Smooth muscle cell (in vitro differentiated cells): ENCODE results near the gene SERHL2. TPM values are rescaled to one million over a fixed set of nuclear protein-coding genes. Genes with fewer than 3 reads are reported as not detected.

Source experiments
- DNase-seq: peaks from one replicate; lab custom pipeline; 2025; ENCODE audit not compliant: unreplicated experiment; lab: John Stamatoyannopoulos, UW
- H2AFZ ChIP-seq: fragments of 200-600 bp; sonication (generic); 2 replicates; pipeline ENCODE4 v1.6.0; 2016; ENCODE audit warnings: antibody characterized with exemption, low read depth, mild to moderate bottlenecking
- H3F3A ChIP-seq: fragments of 200-600 bp; sonication (generic); 2 replicates; pipeline ENCODE4 v1.6.0; 2017; ENCODE audit warnings: antibody characterized with exemption, low read depth
- H3K27ac ChIP-seq: fragments of 200-600 bp; sonication (generic); 2 replicates; pipeline ENCODE4 v1.5.1; 2016; ENCODE audit warnings: low read depth, mild to moderate bottlenecking
- H3K27me3 ChIP-seq: fragments of 200-600 bp; sonication (generic); 2 replicates; pipeline ENCODE4 v1.6.1; 2016; ENCODE audit warnings: low read depth, mild to moderate bottlenecking
- H3K36me3 ChIP-seq: fragments of 200-600 bp; sonication (generic); 2 replicates; pipeline ENCODE4 v1.5.1; 2016; ENCODE audit warnings: low read depth
- H3K4me1 ChIP-seq: fragments of 200-600 bp; sonication (generic); 2 replicates; pipeline ENCODE4 v1.5.1; 2016; ENCODE audit warnings: low read depth
- H3K4me2 ChIP-seq: fragments of 200-600 bp; sonication (generic); 2 replicates; pipeline ENCODE4 v1.6.0; 2016; ENCODE audit warnings: mild to moderate bottlenecking
- H3K4me3 ChIP-seq: fragments of 200-600 bp; sonication (generic); 2 replicates; pipeline ENCODE4 v1.5.1; 2016; ENCODE audit warnings: mild to moderate bottlenecking
- H3K79me2 ChIP-seq: fragments of 200-600 bp; sonication (generic); 2 replicates; pipeline ENCODE4 v1.6.0; 2016; ENCODE audit warnings: low read depth, mild to moderate bottlenecking
- H3K9ac ChIP-seq: fragments of 200-600 bp; sonication (generic); 2 replicates; pipeline ENCODE4 v1.6.0; 2016; ENCODE audit warnings: low read depth
- H3K9me3 ChIP-seq: fragments of 200-600 bp; sonication (generic); replicated peaks from 2 replicates; pipeline ENCODE4 v1.5.1; 2016; ENCODE audit warnings: low read depth
- H4K20me1 ChIP-seq: fragments of 200-600 bp; sonication (generic); 2 replicates; pipeline ENCODE4 v1.6.0; 2016; ENCODE audit warnings: low read depth
- CTCF ChIP-seq: fragments of 200-600 bp; sonication (generic); IDR thresholded peaks from 2 replicates; pipeline ENCODE4 v1.5.1; 2017; ENCODE audit warnings: borderline replicate concordance, mild to moderate bottlenecking, antibody characterized with exemption; ENCODE audit not compliant: insufficient read depth, poor library complexity, severe bottlenecking
- WGBS: methylation state at CpG from one replicate; pipeline ENCODE4 v1.1.7; 2016; ENCODE audit warnings: low lambda C conversion rate; 5-methylcytosine and 5-hydroxymethylcytosine counted together
- polyA plus RNA-seq: library from polyadenylated mRNA; unstranded; fragments of >200 nt; fragmentation: Nextera tagmentation; extraction: Ambion mirVana; gene quantifications from 2 replicates; pipeline ENCODE4 v1.2.1, GENCODE V29; 2016
- total RNA-seq: library from RNA; depleted of rRNA; stranded (reverse); fragments of >200 nt; gene quantifications from 2 replicates; pipeline ENCODE4 v1.2.3, GENCODE V29; 2014

SERHL2 gene
- total and polyA plus RNA-seq, 2 experiments from 2014 or later: 1.3 to 4.6 TPM

GRCh38 chr22:42585096-42585495 is 31.3 kb downstream of the SERHL2 start:
- Histone ChIP-seq H3K4me1 (no peaks in the 10 kb centered on the region), H3K9ac (no peak overlapping the region), H3K27me3 (no peaks in the 10 kb centered on the region), H3K4me3 (no peak overlapping the region), H3K27ac (no peak overlapping the region), H3K9me3 (no peaks in the 10 kb centered on the region), H3F3A (peaks cover 11% of the 10 kb centered on the region), H3K36me3 (peaks cover 4% of the 10 kb centered on the region), H2AFZ (no peak overlapping the region), H3K79me2 (peaks cover 5% of the 10 kb centered on the region), H3K4me2 (no peak overlapping the region), H4K20me1 (peaks cover 5% of the 10 kb centered on the region)
- no peak for DNase-seq
- WGBS: 97% methylated on average over 8 of the region's 8 CpGs
- TF ChIP-seq CTCF: no peak

- peaks cover 14% of the 10 kb centered on the region for H3K36me3 ChIP-seq
- H3K4me2 ChIP-seq: no peak overlapping the region
- H3K27ac ChIP-seq: no peak overlapping the region
- peaks cover 11% of the 10 kb centered on the region for H4K20me1 ChIP-seq
- peaks cover 11% of the 10 kb centered on the region for H3F3A ChIP-seq
- WGBS: 91% methylated on average over 4 of the region's 4 CpGs
- no peak overlapping the region for H3K9ac ChIP-seq
- H3K27me3 ChIP-seq: no peaks in the 10 kb centered on the region
- H3K4me3 ChIP-seq: no peak overlapping the region
- no peak overlapping the region for H2AFZ ChIP-seq
- H3K4me1 ChIP-seq: no peaks in the 10 kb centered on the region
- no peak for TF ChIP-seq CTCF
- peaks cover 5% of the 10 kb centered on the region for H3K79me2 ChIP-seq
- H3K9me3 ChIP-seq: no peaks in the 10 kb centered on the region
- DNase-seq: no peak
Measured at GRCh38 chr22:42586381-42586780, 32.6 kb downstream of the SERHL2 start.

- Histone ChIP-seq H3K79me2 (no peaks in the 10 kb centered on the region), H3K4me3 (no peak overlapping the region), H3K9me3 (no peaks in the 10 kb centered on the region), H3K9ac (no peak overlapping the region), H2AFZ (no peak overlapping the region), H3K27ac (no peak overlapping the region), H3K27me3 (no peaks in the 10 kb centered on the region), H3F3A (peaks cover 7% of the 10 kb centered on the region), H3K4me1 (no peaks in the 10 kb centered on the region), H4K20me1 (peaks cover 11% of the 10 kb centered on the region), H3K4me2 (no peak overlapping the region), H3K36me3 (peaks cover 17% of the 10 kb centered on the region)
- DNase-seq: no peak
- WGBS: 96% methylated on average over 5 of the region's 5 CpGs
- no peak for TF ChIP-seq CTCF
Measured at GRCh38 chr22:42587588-42588175, 33.9 kb downstream of the SERHL2 start.

GRCh38 chr22:42591987-42592386 is 38.2 kb downstream of the SERHL2 start:
- WGBS: 98% methylated on average over 12 of the region's 12 CpGs
- H3K36me3 ChIP-seq: peaks cover 26% of the 10 kb centered on the region
- no peak for DNase-seq
- H3K4me1 ChIP-seq: peaks cover 5% of the 10 kb centered on the region
- H3K27ac ChIP-seq: no peak overlapping the region
- no peak for TF ChIP-seq CTCF
- no peaks in the 10 kb centered on the region for H3K9me3 ChIP-seq
- H3F3A ChIP-seq: peaks cover 4% of the 10 kb centered on the region
- no peaks in the 10 kb centered on the region for H3K79me2 ChIP-seq
- H4K20me1 ChIP-seq: peaks cover 37% of the 10 kb centered on the region
- no peak overlapping the region for H2AFZ ChIP-seq
- no peaks in the 10 kb centered on the region for H3K27me3 ChIP-seq
- no peak overlapping the region for H3K9ac ChIP-seq
- H3K4me2 ChIP-seq: no peak overlapping the region
- no peak overlapping the region for H3K4me3 ChIP-seq
